MCF 10A (cell line): Measurements from ENCODE around the gene LDAH. TPM values are rescaled to one million over a fixed set of nuclear protein-coding genes. Genes with fewer than 3 reads are reported as not detected.

Source experiments
- BruUV-seq: library from RNA; stranded (reverse); fragments of 400-500 nt; replicated peaks from 2 replicates; lab custom pipeline; 2021; lab: Mats Ljungman, UMichigan
- CTCF ChIA-PET: fragments of 300-600 bp; sonication (Branson Sonifier 250); formaldehyde crosslinking; extraction: SDS; loops from one replicate; lab custom pipeline; 2021; ENCODE audit warnings: antibody characterized with exemption, inconsistent platforms; lab: Yijun Ruan, JAX
- POLR2A ChIA-PET: fragments of 300-600, 350-650 bp; sonication (Branson Sonifier 250); formaldehyde crosslinking; extraction: SDS; loops from one replicate; lab custom pipeline; 2020; ENCODE audit warnings: antibody characterized with exemption, inconsistent platforms; lab: Yijun Ruan, JAX
- DNase-seq: peaks from one replicate; pipeline ENCODE4 v3.0.0-alpha.2; 2018; ENCODE audit not compliant: unreplicated experiment
- H3K27ac Mint-ChIP-seq: one replicate; pipeline ENCODE4 v1.8.0; 2022; ENCODE audit warnings: mild to moderate bottlenecking, low read depth, mixed read lengths; ENCODE audit not compliant: unreplicated experiment
- H3K27me3 Mint-ChIP-seq: one replicate; pipeline ENCODE4 v1.8.0; 2022; ENCODE audit warnings: mixed read lengths; ENCODE audit not compliant: insufficient read depth, unreplicated experiment
- H3K36me3 Mint-ChIP-seq: one replicate; pipeline ENCODE4 v1.8.0; 2022; ENCODE audit warnings: mild to moderate bottlenecking, moderate library complexity, mixed read lengths; ENCODE audit not compliant: insufficient read depth, unreplicated experiment
- H3K4me1 Mint-ChIP-seq: one replicate; pipeline ENCODE4 v1.8.0; 2022; ENCODE audit warnings: mixed read lengths; ENCODE audit not compliant: insufficient read depth, unreplicated experiment
- H3K4me3 Mint-ChIP-seq: one replicate; pipeline ENCODE4 v1.8.0; 2022; ENCODE audit warnings: mild to moderate bottlenecking, moderate library complexity, mixed read lengths; ENCODE audit not compliant: unreplicated experiment
- H3K9me3 Mint-ChIP-seq: one replicate; pipeline ENCODE4 v1.8.0; 2022; ENCODE audit warnings: mixed read lengths; ENCODE audit not compliant: unreplicated experiment
- CTCF ChIP-seq: fragments of 200-600 bp; IDR thresholded peaks from one replicate; pipeline ENCODE4 v1.8.0; 2022; ENCODE audit warnings: antibody characterized with exemption, mild to moderate bottlenecking; ENCODE audit not compliant: unreplicated experiment
- intact Hi-C: fragments of 100-400 bp; cut with micrococcal nuclease; formaldehyde crosslinking; loops from 2 replicates; pipeline ENCODE4 v1.14.1; 2022
- total RNA-seq: library from RNA; stranded (reverse); gene quantifications from 2 replicates; pipeline ENCODE4 v1.2.3, GENCODE V29; 2022

The LDAH gene
- total RNA-seq, 1 experiment from 2014 or later = 17.0 TPM

GRCh38 chr2:20839052-20839451, 16.2 kb upstream of the LDAH start:
- H3K36me3 Mint-ChIP-seq = no peaks in the 10 kb centered on the region
- no TSS peak for BruUV-seq
- no peaks in the 10 kb centered on the region for H3K9me3 Mint-ChIP-seq
- ChIA-PET POLR2A (no interaction called here), CTCF (interaction anchor here (1.0 kb wide), 1 partner anchor 124 kb away, joined by 3 read pairs; no protein-coding TSS in a partner anchor)
- peaks cover 54% of the 10 kb centered on the region for H3K27me3 Mint-ChIP-seq
- H3K4me3 Mint-ChIP-seq = no peak overlapping the region
- H3K27ac Mint-ChIP-seq = no peak overlapping the region
- no peak for TF ChIP-seq CTCF
- DNase-seq = no peak
- intact Hi-C loops = no loop called here
- no peaks in the 10 kb centered on the region for H3K4me1 Mint-ChIP-seq

GRCh38 chr2:20838016-20838415, 15.1 kb upstream of the LDAH start:
- no TSS peak for BruUV-seq
- Mint-ChIP-seq H3K27me3 (peaks cover 64% of the 10 kb centered on the region), H3K4me3 (no peak overlapping the region), H3K4me1 (no peaks in the 10 kb centered on the region), H3K9me3 (no peaks in the 10 kb centered on the region), H3K36me3 (no peaks in the 10 kb centered on the region), H3K27ac (no peak overlapping the region)
- POLR2A ChIA-PET = interaction anchor here (0.9 to 2.5 kb wide), 2 partner anchors 15 to 33 kb away, joined by 3 to 8 read pairs; partner anchors contain the start of gene LDAH
- TF ChIP-seq CTCF = no peak
- CTCF ChIA-PET = interaction anchor here (0.6 to 1.0 kb wide), 4 partner anchors 19 to 1092 kb away, joined by 3 to 5 read pairs (median 4); no protein-coding TSS in a partner anchor
- DNase-seq = no peak
- intact Hi-C loops = no loop called here

GRCh38 chr2:20836521-20836920, 13.6 kb upstream of the LDAH start:
- intact Hi-C loops = no loop called here
- Mint-ChIP-seq H3K4me3 (no peak overlapping the region), H3K36me3 (no peaks in the 10 kb centered on the region), H3K27ac (no peak overlapping the region), H3K27me3 (peaks cover 57% of the 10 kb centered on the region), H3K9me3 (no peaks in the 10 kb centered on the region), H3K4me1 (no peaks in the 10 kb centered on the region)
- no TSS peak for BruUV-seq
- TF ChIP-seq CTCF = no peak
- no peak for DNase-seq
- POLR2A ChIA-PET = interaction anchor here (2.5 kb wide), 1 partner anchor 14 kb away, joined by 8 read pairs; the partner anchor contains the start of gene LDAH
- CTCF ChIA-PET = no interaction called here

- Mint-ChIP-seq H3K4me1 (no peaks in the 10 kb centered on the region), H3K27ac (no peak overlapping the region), H3K4me3 (no peak overlapping the region), H3K27me3 (peaks cover 67% of the 10 kb centered on the region), H3K36me3 (no peaks in the 10 kb centered on the region), H3K9me3 (no peaks in the 10 kb centered on the region)
- no peak for DNase-seq
- intact Hi-C loops = no loop called here
- CTCF ChIA-PET = interaction anchor here (1.7 kb wide), 2 partner anchors 20 to 52 kb away, joined by 4 to 7 read pairs; no protein-coding TSS in a partner anchor
- TF ChIP-seq CTCF = no peak
- POLR2A ChIA-PET = no interaction called here
- BruUV-seq = no TSS peak
Observed at GRCh38 chr2:20834331-20834730, 11.4 kb upstream of the LDAH start.
